CD4-positive, alpha-beta T cell (primary cell): ENCODE measurements around the gene MYO15A. TPM values are rescaled to one million over a fixed set of nuclear protein-coding genes. Genes with fewer than 3 reads are reported as not detected.

Experiments used
- ATAC-seq: fragments of 200-7000 bp; cut with Tn5 transposase; one replicate; pipeline ENCODE4 v1.10.0; 2022; ENCODE audit warnings: mild to moderate bottlenecking; ENCODE audit not compliant: poor library complexity
- CTCF ChIA-PET: fragments of 350-600 bp; sonication (Branson Sonifier 250); formaldehyde crosslinking; loops from one replicate; lab custom pipeline; 2021; ENCODE audit warnings: antibody characterized with exemption, inconsistent platforms; lab: Charles Lee
- POLR2A ChIA-PET: fragments of 350-600 bp; sonication (Branson Sonifier 250); formaldehyde crosslinking; loops from one replicate; lab custom pipeline; 2021; ENCODE audit warnings: antibody characterized with exemption, inconsistent platforms; lab: Charles Lee
- DNase-seq, 14 experiments: peaks; one replicate each; pipeline ENCODE4 v3.0.0-alpha.2; 2013 to 2020; ENCODE audit warnings: mixed read lengths in 2 of 14
- H3K27ac ChIP-seq, 2 donors: one replicate each; pipeline versions ENCODE4 v1.5.1 to v1.7.0; 2013; ENCODE audit warnings: low read length in 2 of 2, low read depth in 1 of 2, mild to moderate bottlenecking in 1 of 2
- H3K27me3 ChIP-seq, 2 experiments: 1 replicate in 1 of 2; 2 replicates in 1 of 2; pipeline versions ENCODE4 v1.6.1 to v1.7.0; 2013; ENCODE audit warnings: low read length in 2 of 2, control low read depth in 1 of 2, mild to moderate bottlenecking in 1 of 2, moderate library complexity in 1 of 2; ENCODE audit not compliant: insufficient read depth in 2 of 2, control insufficient read depth in 1 of 2
- H3K36me3 ChIP-seq: one replicate; pipeline ENCODE4 v1.6.1; 2013; ENCODE audit warnings: low read length, control low read depth; ENCODE audit not compliant: insufficient read depth
- H3K4me1 ChIP-seq: one replicate; pipeline ENCODE4 v1.6.1; 2013; ENCODE audit warnings: low read length, control low read depth; ENCODE audit not compliant: insufficient read depth
- H3K4me3 ChIP-seq: one replicate; pipeline ENCODE4 v1.5.1; 2013; ENCODE audit warnings: mild to moderate bottlenecking, low read length, moderate library complexity
- H3K9me3 ChIP-seq, 2 experiments: 1 replicate in 1 of 2; 2 replicates in 1 of 2; pipeline versions ENCODE4 v1.6.1 to v1.7.0; 2013; ENCODE audit warnings: low read length in 2 of 2, mild to moderate bottlenecking in 2 of 2, control low read depth in 1 of 2, moderate library complexity in 1 of 2; ENCODE audit not compliant: control insufficient read depth in 1 of 2, insufficient read depth in 1 of 2
- H3K27ac Mint-ChIP-seq: one replicate; pipeline ENCODE4 v1.8.0; 2020; ENCODE audit warnings: mixed read lengths
- H3K27me3 Mint-ChIP-seq: one replicate; pipeline ENCODE4 v1.8.0; 2021; ENCODE audit warnings: mixed read lengths
- H3K36me3 Mint-ChIP-seq: one replicate; pipeline ENCODE4 v1.8.0; 2021; ENCODE audit warnings: low read depth, mixed read lengths
- H3K4me1 Mint-ChIP-seq: one replicate; pipeline ENCODE4 v1.8.0; 2021; ENCODE audit warnings: low read depth, mixed read lengths
- H3K4me3 Mint-ChIP-seq: one replicate; pipeline ENCODE4 v1.8.0; 2020; ENCODE audit warnings: mild to moderate bottlenecking, mixed read lengths
- H3K9me3 Mint-ChIP-seq: one replicate; pipeline ENCODE4 v1.8.0; 2020; ENCODE audit warnings: mixed read lengths
- CTCF ChIP-seq: fragments of 200-600 bp; IDR thresholded peaks from one replicate; pipeline ENCODE4 v1.8.0; 2022; ENCODE audit warnings: antibody characterized with exemption, mild to moderate bottlenecking
- intact Hi-C, 2 experiments: fragments of 100-400 bp; cut with DNase I in 1 of 2; cut with micrococcal nuclease in 1 of 2; formaldehyde crosslinking; loops; one replicate each; pipeline versions ENCODE4 v1.15.1 to v1.9.0; 2023 to 2025; cut with DNase I, micrococcal nuclease
- total RNA-seq, 174 experiments: library from RNA in 2 of 174; stranded (reverse) in 2 of 174; gene quantifications; one replicate each; pipeline ENCODE4 v1.2.3 and lab custom pipeline; 2021 to 2026

The MYO15A gene
- total RNA-seq, 2 experiments from 2014 or later = 1.2 to 1.6 TPM

- DNase-seq (no peak), ATAC-seq (no peak)
- no peak for TF ChIP-seq CTCF
- intact Hi-C loops = loop anchor here in 1 of 2 experiments (5.0 kb wide), 1 partner anchor 64 kb away; no protein-coding TSS in a partner anchor
- peaks cover 8% of the 10 kb centered on the region for H3K4me1 Mint-ChIP-seq
- Histone ChIP-seq H3K27ac (no peak overlapping the region), H3K4me1 (peaks cover 8% of the 10 kb centered on the region), H3K4me3 (no peak overlapping the region), H3K36me3 (peaks cover 79% of the 10 kb centered on the region), H3K27me3 (no peaks in the 10 kb centered on the region), H3K9me3 (no peaks in the 10 kb centered on the region)
- H3K27ac Mint-ChIP-seq = no peak overlapping the region
- peaks cover 82% of the 10 kb centered on the region for H3K36me3 Mint-ChIP-seq
- POLR2A ChIA-PET = no interaction called here
- CTCF ChIA-PET = no interaction called here
- H3K9me3 Mint-ChIP-seq = no peaks in the 10 kb centered on the region
- no peaks in the 10 kb centered on the region for H3K27me3 Mint-ChIP-seq
- H3K4me3 Mint-ChIP-seq = no peak overlapping the region
These were observed 97.3 kb downstream of the MYO15A start for GRCh38 chr17:18205861-18206260.

GRCh38 chr17:18206962-18207361 lies 98.4 kb downstream of the MYO15A start:
- no peak for TF ChIP-seq CTCF
- H3K36me3 ChIP-seq = peaks cover 77% of the 10 kb centered on the region
- no peaks in the 10 kb centered on the region for H3K9me3 ChIP-seq
- Mint-ChIP-seq H3K27ac (no peak overlapping the region), H3K9me3 (no peaks in the 10 kb centered on the region), H3K4me3 (no peak overlapping the region), H3K4me1 (peaks cover 3% of the 10 kb centered on the region), H3K27me3 (no peaks in the 10 kb centered on the region), H3K36me3 (peaks cover 74% of the 10 kb centered on the region)
- intact Hi-C loops = loop anchor here in 1 of 2 experiments (5.0 kb wide), 1 partner anchor 65 kb away; no protein-coding TSS in a partner anchor
- ChIA-PET POLR2A (interaction anchor here (1.0 kb wide), 1 partner anchor 23 kb away, joined by 4 read pairs; the partner anchor contains the start of gene ALKBH5), CTCF (no interaction called here)
- H3K4me3 ChIP-seq = no peak overlapping the region
- ATAC-seq = no peak
- H3K27me3 ChIP-seq = no peaks in the 10 kb centered on the region
- DNase-seq = no peak
- H3K4me1 ChIP-seq = peaks cover 4% of the 10 kb centered on the region
- H3K27ac ChIP-seq = no peak overlapping the region

- POLR2A ChIA-PET = no interaction called here
- H3K36me3 Mint-ChIP-seq = peaks cover 74% of the 10 kb centered on the region
- ATAC-seq (no peak), DNase-seq (no peak)
- Histone ChIP-seq H3K4me3 (no peak overlapping the region), H3K4me1 (peaks cover 4% of the 10 kb centered on the region), H3K27ac (no peak overlapping the region), H3K36me3 (peaks cover 70% of the 10 kb centered on the region), H3K27me3 (no peaks in the 10 kb centered on the region), H3K9me3 (no peaks in the 10 kb centered on the region)
- H3K27ac Mint-ChIP-seq = no peak overlapping the region
- peaks cover 3% of the 10 kb centered on the region for H3K4me1 Mint-ChIP-seq
- intact Hi-C loops = loop anchor here in 1 of 2 experiments (5.0 kb wide), 1 partner anchor 66 kb away; no protein-coding TSS in a partner anchor
- TF ChIP-seq CTCF = no peak
- no peak overlapping the region for H3K4me3 Mint-ChIP-seq
- CTCF ChIA-PET = no interaction called here
- no peaks in the 10 kb centered on the region for H3K27me3 Mint-ChIP-seq
- H3K9me3 Mint-ChIP-seq = no peaks in the 10 kb centered on the region
These were observed 99.5 kb downstream of the MYO15A start for GRCh38 chr17:18208092-18208491.
